ENCODE results near the gene KIF5C.

KIF5C gene

GRCh38 chr2:149002891-149003740 is 128.1 kb downstream of the KIF5C start:
- H3K4me3 ChIP-seq (ENCODE audit: low read depth in 1 of 2, low read length in 2 of 2), result no peak overlapping the region
- no peak for DNase-seq

GRCh38 chr2:149004836-149005235 is 129.8 kb downstream of the KIF5C start:
- Histone ChIP-seq H3K79me2 (ENCODE audit: insufficient read depth, low read length) (no peaks in the 10 kb centered on the region), H3K4me1 (ENCODE audit: insufficient read depth, low read length) (no peaks in the 10 kb centered on the region), H3K9ac (ENCODE audit: low read depth, low read length) (no peak overlapping the region), H3K9me3 (ENCODE audit: insufficient read depth, low read length, severe bottlenecking) (no peaks in the 10 kb centered on the region), H3K27ac (ENCODE audit: low read length) (no peak overlapping the region), H2AFZ (ENCODE audit: low read depth, low read length) (no peak overlapping the region), H3K4me3 (ENCODE audit: low read depth in 1 of 2, low read length in 2 of 2) (no peak overlapping the region), H4K20me1 (ENCODE audit: insufficient read depth, low read length) (no peaks in the 10 kb centered on the region), H3K27me3 (ENCODE audit: insufficient read depth, low read length, poor library complexity) (peaks cover 15% of the 10 kb centered on the region), H3K36me3 (ENCODE audit: insufficient read depth, low read length) (no peaks in the 10 kb centered on the region), H3K4me2 (ENCODE audit: insufficient read depth, low read length) (no peak overlapping the region)
- ATAC-seq (ENCODE audit: insufficient read depth, low read depth), result no peak
- DNase-seq, result no peak
- no peak for TF ChIP-seq EZH2 (IDR thresholded peaks at IDR 0.05; ENCODE audit: borderline replicate concordance, low read depth, low read length, severe bottlenecking)
- TF ChIP-seq, protein P1, sequence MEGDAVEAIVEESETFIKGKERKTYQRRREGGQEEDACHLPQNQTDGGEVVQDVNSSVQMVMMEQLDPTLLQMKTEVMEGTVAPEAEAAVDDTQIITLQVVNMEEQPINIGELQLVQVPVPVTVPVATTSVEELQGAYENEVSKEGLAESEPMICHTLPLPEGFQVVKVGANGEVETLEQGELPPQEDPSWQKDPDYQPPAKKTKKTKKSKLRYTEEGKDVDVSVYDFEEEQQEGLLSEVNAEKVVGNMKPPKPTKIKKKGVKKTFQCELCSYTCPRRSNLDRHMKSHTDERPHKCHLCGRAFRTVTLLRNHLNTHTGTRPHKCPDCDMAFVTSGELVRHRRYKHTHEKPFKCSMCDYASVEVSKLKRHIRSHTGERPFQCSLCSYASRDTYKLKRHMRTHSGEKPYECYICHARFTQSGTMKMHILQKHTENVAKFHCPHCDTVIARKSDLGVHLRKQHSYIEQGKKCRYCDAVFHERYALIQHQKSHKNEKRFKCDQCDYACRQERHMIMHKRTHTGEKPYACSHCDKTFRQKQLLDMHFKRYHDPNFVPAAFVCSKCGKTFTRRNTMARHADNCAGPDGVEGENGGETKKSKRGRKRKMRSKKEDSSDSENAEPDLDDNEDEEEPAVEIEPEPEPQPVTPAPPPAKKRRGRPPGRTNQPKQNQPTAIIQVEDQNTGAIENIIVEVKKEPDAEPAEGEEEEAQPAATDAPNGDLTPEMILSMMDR (IDR thresholded peaks at IDR 0.05; ENCODE audit: borderline replicate concordance, extremely low read depth, low read length, poor library complexity, severe bottlenecking), result no peak

More at GRCh38 chr2:149002891-149003740, 128.1 kb downstream of the KIF5C start:
- Histone ChIP-seq H3K9ac (ENCODE audit: low read depth, low read length) (no peak overlapping the region), H3K9me3 (ENCODE audit: insufficient read depth, low read length, severe bottlenecking) (no peaks in the 10 kb centered on the region), H3K36me3 (ENCODE audit: insufficient read depth, low read length) (no peaks in the 10 kb centered on the region), H3K27ac (ENCODE audit: low read length) (no peak overlapping the region), H4K20me1 (ENCODE audit: insufficient read depth, low read length) (no peaks in the 10 kb centered on the region), H3K27me3 (ENCODE audit: insufficient read depth, low read length, poor library complexity) (peaks cover 19% of the 10 kb centered on the region), H3K4me1 (ENCODE audit: insufficient read depth, low read length) (no peaks in the 10 kb centered on the region), H3K79me2 (ENCODE audit: insufficient read depth, low read length) (no peaks in the 10 kb centered on the region), H3K4me2 (ENCODE audit: insufficient read depth, low read length) (no peak overlapping the region), H2AFZ (ENCODE audit: low read depth, low read length) (no peak overlapping the region)
- ATAC-seq (ENCODE audit: insufficient read depth, low read depth), result no peak
- TF ChIP-seq EZH2 (IDR thresholded peaks at IDR 0.05; ENCODE audit: borderline replicate concordance, low read depth, low read length, severe bottlenecking), result no peak
- TF ChIP-seq, protein P1 (IDR thresholded peaks at IDR 0.05; ENCODE audit: borderline replicate concordance, extremely low read depth, low read length, poor library complexity, severe bottlenecking), result no peak

- Histone ChIP-seq H3K9ac (ENCODE audit: low read depth, low read length) (no peak overlapping the region), H3K36me3 (ENCODE audit: insufficient read depth, low read length) (no peaks in the 10 kb centered on the region), H3K9me3 (ENCODE audit: insufficient read depth, low read length, severe bottlenecking) (no peaks in the 10 kb centered on the region), H3K4me3 (ENCODE audit: low read depth in 1 of 2, low read length in 2 of 2) (no peak overlapping the region), H3K4me1 (ENCODE audit: insufficient read depth, low read length) (no peaks in the 10 kb centered on the region), H3K4me2 (ENCODE audit: insufficient read depth, low read length) (no peak overlapping the region), H3K27me3 (ENCODE audit: insufficient read depth, low read length, poor library complexity) (peaks cover 9% of the 10 kb centered on the region), H4K20me1 (ENCODE audit: insufficient read depth, low read length) (no peaks in the 10 kb centered on the region), H3K79me2 (ENCODE audit: insufficient read depth, low read length) (no peaks in the 10 kb centered on the region), H2AFZ (ENCODE audit: low read depth, low read length) (no peak overlapping the region), H3K27ac (ENCODE audit: low read length) (no peak overlapping the region)
- no peak for DNase-seq
- ATAC-seq (ENCODE audit: insufficient read depth, low read depth), result no peak
- no peak for TF ChIP-seq EZH2 (IDR thresholded peaks at IDR 0.05; ENCODE audit: borderline replicate concordance, low read depth, low read length, severe bottlenecking)
- TF ChIP-seq, protein P1 (IDR thresholded peaks at IDR 0.05; ENCODE audit: borderline replicate concordance, extremely low read depth, low read length, poor library complexity, severe bottlenecking), result no peak
These were observed 130.5 kb downstream of the KIF5C start for GRCh38 chr2:149005471-149006077.
